Measurements from ENCODE around the gene RP2. TPM values are rescaled to one million over a fixed set of nuclear protein-coding genes. Genes with fewer than 3 reads are reported as not detected.

RP2 gene
- total and polyA plus RNA-seq, 2 of the 8 experiments (the other 6 are each of a cell fraction or from before 2014, with no cell fraction given) = 2.2 to 6.9 TPM

- TF ChIP-seq HDAC2 (IDR thresholded peaks at IDR 0.05; ENCODE audit: borderline replicate concordance in 1 of 2, low read depth in 2 of 2, low read length in 2 of 2) (no peak), GABPA (IDR thresholded peaks at IDR 0.05; ENCODE audit: borderline replicate concordance, insufficient read depth, low read length) (no peak), CBX5 (IDR thresholded peaks at IDR 0.05; ENCODE audit: low read depth, low read length) (no peak), CEBPB (IDR thresholded peaks at IDR 0.05; ENCODE audit: low read depth, low read length) (no peak), KDM5A (IDR thresholded peaks at IDR 0.05; ENCODE audit: low read length) (no peak), SUZ12 (IDR thresholded peaks at IDR 0.05; ENCODE audit: low read length) (no peak), BCL11A (IDR thresholded peaks at IDR 0.05; ENCODE audit: low read depth in 2 of 2, low read length in 2 of 2) (no peak), SP1 (IDR thresholded peaks at IDR 0.05; ENCODE audit: low read depth, low read length) (no peak), RXRA (IDR thresholded peaks at IDR 0.05; ENCODE audit: insufficient read depth, low read depth, low read length) (no peak), BRCA1 (IDR thresholded peaks at IDR 0.05; ENCODE audit: low read depth, low read length) (no peak), ATF3 (IDR thresholded peaks at IDR 0.05; ENCODE audit: insufficient read depth, low read depth, low read length) (no peak)
- Histone ChIP-seq H3K4me1 (replicated peaks in 1 of 4; ENCODE audit: control insufficient read depth in 3 of 4, insufficient read depth in 4 of 4, low read length in 3 of 4) (no peaks in the 10 kb centered on the region), H3K27ac (ENCODE audit: low read depth, low read length) (no peak overlapping the region), H2BK120ac (replicated peaks; ENCODE audit: low read depth, low read length) (no peak overlapping the region), H3K56ac (replicated peaks; ENCODE audit: insufficient read length, low read depth, low read length) (no peak overlapping the region), H3K79me1 (ENCODE audit: low read depth, low read length) (no peaks in the 10 kb centered on the region), H3K9ac (replicated peaks in 1 of 4; ENCODE audit: extremely low read depth in 1 of 4, low read depth in 3 of 4, low read length in 3 of 4) (no peak overlapping the region), H4K8ac (ENCODE audit: extremely low read depth, insufficient read depth, low read length) (no peak overlapping the region), H3K4ac (replicated peaks; ENCODE audit: insufficient read length, low read depth, low read length) (no peak overlapping the region), H2BK15ac (ENCODE audit: low read length) (no peak overlapping the region), H4K91ac (replicated peaks; ENCODE audit: insufficient read length, low read length) (no peak overlapping the region), H3K27me3 (replicated peaks in 1 of 4; ENCODE audit: control insufficient read depth in 3 of 4, extremely low read depth in 1 of 4, insufficient read depth in 3 of 4, low read length in 3 of 4) (no peaks in the 10 kb centered on the region), H2BK5ac (ENCODE audit: low read depth, low read length) (no peak overlapping the region), H4K20me1 (replicated peaks in 1 of 2; ENCODE audit: control insufficient read depth in 1 of 2, insufficient read depth in 2 of 2, low read length in 2 of 2) (no peaks in the 10 kb centered on the region), H3K23me2 (ENCODE audit: low read depth, low read length) (no peaks in the 10 kb centered on the region), H2BK20ac (ENCODE audit: low read length) (no peak overlapping the region), H2AK5ac (ENCODE audit: low read depth, low read length) (no peak overlapping the region), H2BK12ac (ENCODE audit: low read depth, low read length) (no peak overlapping the region), H3K36me3 (ENCODE audit: control insufficient read depth in 2 of 4, insufficient read depth in 4 of 4, low read length in 3 of 4) (no peaks in the 10 kb centered on the region), H2AFZ (ENCODE audit: low read length) (no peak overlapping the region), H3K23ac (ENCODE audit: insufficient read length) (no peak overlapping the region), H3K14ac (ENCODE audit: insufficient read length) (no peak overlapping the region), H3K9me3 (ENCODE audit: insufficient read depth in 2 of 2, low read depth in 1 of 2, low read length in 1 of 2) (no peaks in the 10 kb centered on the region), H3K4me3 (ENCODE audit: extremely low read depth in 1 of 4, insufficient read depth in 2 of 4, low read depth in 3 of 4, low read length in 4 of 4) (no peak overlapping the region), H3K79me2 (ENCODE audit: control insufficient read depth in 1 of 2, insufficient read depth in 2 of 2, low read length in 2 of 2) (no peaks in the 10 kb centered on the region), H3K18ac (ENCODE audit: extremely low read depth, low read length) (no peak overlapping the region), H3K4me2 (ENCODE audit: insufficient read depth in 1 of 2, low read depth in 2 of 2, low read length in 2 of 2) (no peak overlapping the region), H4K5ac (ENCODE audit: insufficient read length, low read depth, low read length) (no peak overlapping the region)
- 88% methylated on average over 2 of the region's 2 CpGs; no CpG with 5 or more reads in 1 of the 2 experiments for WGBS, 2 experiments (ENCODE audit: extremely low coverage in 1 of 2, insufficient coverage in 1 of 2, insufficient read length in 1 of 2, insufficient replicate concordance in 2 of 2, low coverage in 1 of 2, low lambda C conversion rate in 2 of 2, missing lambda C conversion rate in 1 of 2)
- CTCF ChIA-PET (ENCODE audit: partially characterized antibody) = no interaction called here
- DNase-seq (ENCODE audit: low read depth in 1 of 2, low spot score in 2 of 2) = no peak
- FAIRE-seq = no peak
- POLR2A ChIA-PET (ENCODE audit: partially characterized antibody) = no interaction called here
Observed at GRCh38 chrX:46823481-46823880, 13.4 kb upstream of the RP2 start.
